Sigmoid colon (tissue), 7 donors: ENCODE measurements around the gene LEKR1. TPM values are rescaled to one million over a fixed set of nuclear protein-coding genes. Genes with fewer than 3 reads are reported as not detected.

Experiments used
- DNase-seq: peaks from one replicate; pipeline ENCODE4 v3.0.0-alpha.2; 2019
- H3K27ac ChIP-seq, 4 donors: fragments of 200-600 bp; sonication (generic); one replicate each; pipeline ENCODE4 v1.5.1; 2016 to 2019; ENCODE audit warnings: mild to moderate bottlenecking in 1 of 4
- H3K27me3 ChIP-seq, 3 donors: fragments of 200-600 bp; sonication (generic); one replicate each; pipeline ENCODE4 v1.5.1; 2019; ENCODE audit warnings: mild to moderate bottlenecking in 1 of 3
- H3K36me3 ChIP-seq, 4 donors: fragments of 200-600 bp; sonication (generic); one replicate each; pipeline ENCODE4 v1.5.1; 2016 to 2019
- H3K4me1 ChIP-seq, 4 donors: fragments of 200-600 bp; sonication (generic); one replicate each; pipeline ENCODE4 v1.5.1; 2017 to 2019
- H3K4me3 ChIP-seq, 4 donors: fragments of 200-600 bp; sonication (generic); one replicate each; pipeline ENCODE4 v1.5.1; 2017 to 2019; ENCODE audit warnings: mild to moderate bottlenecking in 2 of 4, moderate library complexity in 1 of 4
- H3K9me3 ChIP-seq, 4 donors: fragments of 200-600 bp in 3 of 4; sonication (generic) in 3 of 4; one replicate each; pipeline versions ENCODE4 v1.5.1 to v1.6.1; 2013 to 2019
- CTCF ChIP-seq, 4 experiments: fragments of 450-650 bp in 3 of 4; fragments of 200-600 bp in 1 of 4; IDR thresholded peaks; one replicate each; pipeline ENCODE4 v1.5.1; 2016 to 2019; ENCODE audit warnings: antibody characterized with exemption in 4 of 4, mild to moderate bottlenecking in 3 of 4, moderate library complexity in 2 of 4
- EP300 ChIP-seq, 4 donors: sonication (generic); formaldehyde crosslinking; IDR thresholded peaks; one replicate each; pipeline ENCODE4 v1.6.1; 2017; ENCODE audit warnings: antibody characterized with exemption in 4 of 4
- POLR2A ChIP-seq, 2 donors: fragments of 450-650 bp; IDR thresholded peaks; one replicate each; pipeline ENCODE4 v1.6.1; 2016; ENCODE audit warnings: antibody characterized with exemption in 2 of 2, mild to moderate bottlenecking in 2 of 2, moderate library complexity in 2 of 2
- POLR2AphosphoS5 ChIP-seq, 4 donors: sonication (generic); formaldehyde crosslinking; IDR thresholded peaks; one replicate each; pipeline ENCODE4 v1.6.1; 2017; ENCODE audit warnings: antibody characterized with exemption in 4 of 4
- WGBS, 2 donors: extraction: QIAGEN DNeasy Blood & Tissue Kit; methylation state at CpG; one replicate each; pipeline ENCODE4 v1.1.7; 2013; 5-methylcytosine and 5-hydroxymethylcytosine counted together
- intact Hi-C: fragments of 100-400 bp; cut with DNase I; formaldehyde crosslinking; loops from one replicate; pipeline ENCODE4 v1.15.1; 2023
- polyA plus RNA-seq, 3 donors: library from polyadenylated mRNA; stranded (reverse); fragments of 200-250 nt; gene quantifications; one replicate each; pipeline ENCODE4 v1.2.3, GENCODE V29; 2013
- total RNA-seq, 4 donors: library from RNA; depleted of rRNA; stranded (reverse); fragments of >200 nt; gene quantifications; one replicate each; pipeline ENCODE4 v1.1.0, GENCODE V29; 2016
- donor health status: healthy with polysubstance abuse.
- donor health status: Bipolar disorder and iron deficiency.
- donor health status: healthy.

LEKR1 gene
- total and polyA plus RNA-seq, 7 donors = 0.36 to 1.7 (median 0.70) TPM; not detected in 1

- DNase-seq = no peak
These were observed 8.3 kb downstream of the LEKR1 start for GRCh38 chr3:156834435-156834834.

GRCh38 chr3:156834962-156835535 lies 8.9 kb downstream of the LEKR1 start:
- Histone ChIP-seq H3K27ac (no peak overlapping the region), H3K36me3 (no peaks in the 10 kb centered on the region), H3K4me3 (no peak overlapping the region), H3K27me3 (no peaks in the 10 kb centered on the region), H3K4me1 (no peaks in the 10 kb centered on the region), H3K9me3 (no peaks in the 10 kb centered on the region)
- WGBS, 2 donors = 93 to 97% methylated on average over 5 of the region's 5 CpGs
- intact Hi-C loops = no loop called here
- TF ChIP-seq CTCF (IDR thresholded peaks at IDR 0.05) (no peak), POLR2A (IDR thresholded peaks at IDR 0.05) (no peak), EP300 (IDR thresholded peaks at IDR 0.05) (no peak), POLR2AphosphoS5 (IDR thresholded peaks at IDR 0.05) (no peak)
- DNase-seq = no peak

More at GRCh38 chr3:156834435-156834834, 8.3 kb downstream of the LEKR1 start:
- intact Hi-C loops = no loop called here
- Histone ChIP-seq H3K9me3 (no peaks in the 10 kb centered on the region), H3K36me3 (no peaks in the 10 kb centered on the region), H3K4me1 (no peaks in the 10 kb centered on the region), H3K27ac (no peak overlapping the region), H3K27me3 (no peaks in the 10 kb centered on the region), H3K4me3 (no peak overlapping the region)
- TF ChIP-seq CTCF (IDR thresholded peaks at IDR 0.05) (no peak), EP300 (IDR thresholded peaks at IDR 0.05) (no peak), POLR2AphosphoS5 (IDR thresholded peaks at IDR 0.05) (no peak), POLR2A (IDR thresholded peaks at IDR 0.05) (no peak)
- WGBS, 2 donors = 63 to 80% methylated on average over 2 of the region's 2 CpGs

GRCh38 chr3:156836701-156837100 lies 10.5 kb downstream of the LEKR1 start:
- intact Hi-C loops = no loop called here
- no peaks in the 10 kb centered on the region for H3K4me1 ChIP-seq

GRCh38 chr3:156837115-156837514 lies 11.0 kb downstream of the LEKR1 start:
- intact Hi-C loops = no loop called here
- H3K4me3 ChIP-seq = no peak overlapping the region
- no peaks in the 10 kb centered on the region for H3K27me3 ChIP-seq
- no peaks in the 10 kb centered on the region for H3K9me3 ChIP-seq
- H3K27ac ChIP-seq = no peak overlapping the region
- WGBS, 2 donors = 73 to 74% methylated on average over 5 of the region's 5 CpGs
- TF ChIP-seq POLR2AphosphoS5 (IDR thresholded peaks at IDR 0.05) (no peak), EP300 (IDR thresholded peaks at IDR 0.05) (no peak), CTCF (IDR thresholded peaks at IDR 0.05) (no peak), POLR2A (IDR thresholded peaks at IDR 0.05) (no peak)
- DNase-seq = no peak
- H3K4me1 ChIP-seq = no peaks in the 10 kb centered on the region
- no peaks in the 10 kb centered on the region for H3K36me3 ChIP-seq

More at GRCh38 chr3:156836701-156837100, 10.5 kb downstream of the LEKR1 start:
- H3K4me3 ChIP-seq = no peak overlapping the region
- no peaks in the 10 kb centered on the region for H3K36me3 ChIP-seq
- H3K27me3 ChIP-seq = no peaks in the 10 kb centered on the region
- DNase-seq = no peak
- no peak overlapping the region for H3K27ac ChIP-seq
- TF ChIP-seq CTCF (IDR thresholded peaks at IDR 0.05) (no peak), POLR2AphosphoS5 (IDR thresholded peaks at IDR 0.05) (no peak), POLR2A (IDR thresholded peaks at IDR 0.05) (no peak), EP300 (IDR thresholded peaks at IDR 0.05) (no peak)
- H3K9me3 ChIP-seq = no peaks in the 10 kb centered on the region

- no peak for DNase-seq
These were observed 11.9 kb downstream of the LEKR1 start for GRCh38 chr3:156838035-156838434.

More at GRCh38 chr3:156838035-156838434, 11.9 kb downstream of the LEKR1 start:
- TF ChIP-seq POLR2AphosphoS5 (IDR thresholded peaks at IDR 0.05) = no peak
- no peak overlapping the region for H3K4me3 ChIP-seq
- H3K9me3 ChIP-seq = no peaks in the 10 kb centered on the region
- no peaks in the 10 kb centered on the region for H3K4me1 ChIP-seq
- H3K36me3 ChIP-seq = no peaks in the 10 kb centered on the region
- 93 to 96% methylated on average over 3 of the region's 3 CpGs for WGBS, 2 donors
- no peaks in the 10 kb centered on the region for H3K27me3 ChIP-seq
- intact Hi-C loops = no loop called here
- no peak overlapping the region for H3K27ac ChIP-seq
